ENCODE measurements around the gene GTF2H2C. TPM values are rescaled to one million over a fixed set of nuclear protein-coding genes. Genes with fewer than 3 reads are reported as not detected.
"Not testable (repeated sequence)": the region's sequence is repeated elsewhere in the genome, so short reads cannot be mapped to it uniquely, and the experiment has no call there.

GTF2H2C gene
- total RNA-seq, 1 donor from 2014 or later: 38.2 TPM

DNA sequence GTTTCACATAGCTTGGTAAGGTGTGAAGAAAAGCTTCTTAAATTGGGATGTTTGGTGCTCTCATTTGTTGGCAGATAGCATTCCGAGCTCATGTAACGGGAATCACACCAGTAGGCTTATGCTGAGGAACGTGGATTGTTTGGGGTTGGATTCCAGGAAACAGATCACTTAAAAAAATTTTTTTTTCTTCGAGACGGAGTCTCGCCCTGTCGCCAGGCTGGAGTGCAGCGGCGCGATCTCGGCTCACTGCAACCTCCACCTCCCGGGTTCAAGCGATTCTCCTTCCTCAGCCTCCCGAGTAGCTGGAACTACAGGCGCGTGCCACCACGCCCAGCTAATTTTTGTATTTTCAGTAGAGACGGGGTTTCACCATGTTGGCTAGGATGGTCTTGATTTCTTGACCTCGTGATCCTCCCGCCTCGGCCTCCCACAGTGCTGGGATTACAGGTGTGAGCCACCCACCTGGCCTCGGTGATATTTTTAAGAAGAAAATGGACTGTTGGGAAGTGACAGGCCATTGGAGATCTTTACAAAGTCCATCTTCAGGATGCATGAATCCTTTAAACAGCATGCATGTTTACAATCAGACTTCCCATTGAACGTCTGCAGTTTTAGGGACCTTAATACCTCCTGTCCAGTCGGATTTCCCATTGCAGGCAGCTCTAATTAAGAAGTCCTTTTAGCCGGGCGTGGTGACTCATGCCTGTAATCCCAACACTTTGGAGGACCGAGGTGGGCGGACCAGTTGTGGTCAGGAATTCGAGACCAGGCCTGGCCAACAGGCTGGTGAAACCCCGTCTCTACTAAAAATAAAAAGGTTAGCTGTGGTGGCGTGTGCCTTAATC is 818 bp downstream of the GTF2H2C start:
- DNase-seq (ENCODE audit: low read depth, low spot score): not testable (repeated sequence)

DNA sequence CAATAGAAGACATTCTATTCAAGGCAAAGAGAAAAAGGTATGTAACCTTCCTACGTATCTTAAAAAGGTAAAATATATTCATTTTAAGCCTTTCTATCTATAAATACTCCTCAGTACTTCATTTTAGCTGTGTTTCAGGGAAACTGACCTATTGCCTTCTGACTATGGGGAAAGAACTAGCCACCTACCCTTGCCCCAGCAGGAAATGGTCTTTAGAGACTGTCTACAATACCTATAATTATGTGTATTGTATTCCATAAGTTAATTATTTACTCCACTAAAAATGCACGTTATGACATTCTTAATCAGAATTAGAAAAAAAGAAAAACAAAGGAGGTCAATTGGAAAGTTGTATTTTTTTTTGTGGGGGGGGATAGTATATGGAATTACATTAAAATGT is 6.2 kb downstream of the GTF2H2C start:
- not testable (repeated sequence) for DNase-seq (ENCODE audit: low read depth, low spot score)

DNA sequence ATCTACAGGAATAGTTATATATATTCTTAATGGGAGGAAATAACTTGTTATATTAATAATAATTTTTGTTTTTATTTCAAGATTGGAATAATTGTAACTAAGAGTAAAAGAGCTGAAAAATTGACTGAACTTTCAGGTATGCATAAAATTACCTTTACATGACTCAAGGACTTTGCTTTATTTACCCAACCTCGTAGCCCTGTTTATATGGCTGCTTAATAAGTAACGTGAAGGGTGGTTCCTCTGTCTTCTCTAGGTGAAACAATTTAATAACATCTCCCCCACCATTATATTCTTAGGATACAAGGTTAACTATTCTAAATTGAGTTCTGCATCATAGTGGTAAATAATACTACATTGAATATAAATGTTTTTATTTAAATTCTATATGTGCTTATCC is 8.1 kb downstream of the GTF2H2C start:
- DNase-seq (ENCODE audit: low read depth, low spot score): not testable (repeated sequence)

DNA sequence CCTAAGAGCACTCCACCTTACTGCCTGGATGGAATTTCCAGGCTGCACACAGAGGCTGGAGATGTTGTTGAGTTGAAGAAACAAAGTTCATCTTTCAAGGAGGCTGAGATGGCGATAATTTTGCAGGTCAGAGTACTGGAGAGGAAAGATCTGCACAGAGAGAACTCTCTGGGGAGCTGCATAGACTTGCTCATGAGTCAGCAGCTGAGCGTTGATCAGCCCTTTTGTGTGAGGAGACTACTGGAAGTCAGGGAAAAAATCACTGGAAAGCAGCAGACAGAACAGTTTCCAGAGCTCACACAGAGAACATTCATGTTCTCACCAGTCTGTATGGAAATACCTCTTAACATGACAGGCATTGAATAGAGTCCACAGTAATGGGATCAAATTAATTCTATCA is 23.4 kb downstream of the GTF2H2C start:
- DNase-seq (ENCODE audit: low read depth, low spot score): not testable (repeated sequence)

DNA sequence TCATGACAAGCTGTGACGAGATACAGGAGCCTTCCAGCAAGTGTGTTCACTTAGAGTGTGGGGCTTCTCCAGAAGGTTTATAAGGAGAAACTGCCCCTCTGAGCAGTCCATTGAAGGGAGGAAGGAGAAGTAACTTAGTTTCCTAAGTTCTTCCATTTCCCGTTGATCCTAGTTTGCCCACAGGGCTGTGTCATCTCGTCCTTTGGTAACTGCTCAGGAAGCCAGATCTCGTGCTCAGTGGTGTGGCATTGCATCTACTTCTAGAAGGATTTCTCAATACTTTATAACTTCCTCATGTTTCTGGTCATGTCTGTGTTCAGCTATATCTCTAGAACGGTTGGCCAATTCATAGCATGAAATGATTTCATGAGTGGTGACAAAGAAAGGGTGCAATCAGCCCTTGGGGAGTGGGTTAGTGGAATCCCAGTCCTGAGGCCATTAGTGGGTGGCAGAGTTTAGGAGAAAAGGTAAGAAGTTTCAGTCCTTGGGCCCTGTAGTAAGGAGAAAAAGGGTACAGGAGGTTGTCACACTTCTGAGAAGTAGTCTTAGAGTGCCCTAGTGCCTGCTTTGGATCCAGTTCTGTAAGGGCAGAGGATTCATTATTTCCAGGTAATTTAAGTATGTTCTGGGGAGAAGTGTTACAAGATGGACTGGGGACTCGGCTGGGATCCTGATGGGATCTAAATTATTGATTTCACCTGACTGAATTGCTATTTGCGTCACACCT is 36.3 kb downstream of the GTF2H2C start:
- not testable (repeated sequence) for DNase-seq (ENCODE audit: low read depth, low spot score)

DNA sequence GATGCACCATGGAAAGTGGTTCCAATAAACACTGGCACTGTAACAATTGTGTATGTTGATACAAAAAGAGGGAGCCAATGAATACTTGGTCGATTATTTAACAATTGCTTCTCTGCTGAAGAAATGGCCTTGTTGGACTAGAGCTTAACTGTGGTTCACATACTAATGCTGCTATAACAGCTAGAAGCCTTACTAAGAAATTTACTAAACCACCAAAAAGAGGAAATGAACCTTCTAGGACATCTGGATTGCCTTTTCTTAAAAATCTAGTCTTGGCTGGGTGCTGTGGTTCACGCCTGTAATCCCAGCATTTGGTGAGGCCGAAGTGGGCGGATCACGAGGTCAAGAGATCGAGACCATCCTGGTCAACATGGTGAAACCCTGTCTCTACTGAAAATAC is 42.0 kb downstream of the GTF2H2C start:
- DNase-seq (ENCODE audit: low read depth, low spot score): not testable (repeated sequence)

DNA sequence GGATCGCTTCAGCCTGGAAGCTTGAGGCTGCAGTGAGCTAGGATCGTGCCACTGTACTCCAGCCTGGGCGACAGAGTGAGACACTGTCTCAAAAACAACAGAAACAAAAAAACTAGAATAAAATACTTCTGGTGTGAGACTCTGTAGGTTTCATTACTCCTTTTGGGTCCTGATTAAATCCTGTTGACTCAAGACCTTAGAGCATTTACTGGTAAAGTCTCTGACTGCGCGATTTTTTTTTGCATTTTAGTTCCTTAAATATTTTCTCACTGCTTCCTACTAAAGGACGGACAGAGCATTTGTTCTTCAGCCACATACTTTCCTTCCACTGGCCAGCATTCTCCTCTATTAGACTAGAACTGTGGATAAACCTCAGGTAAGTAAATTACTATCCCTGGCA is 46.8 kb downstream of the GTF2H2C start:
- not testable (repeated sequence) for DNase-seq (ENCODE audit: low read depth, low spot score)

DNA sequence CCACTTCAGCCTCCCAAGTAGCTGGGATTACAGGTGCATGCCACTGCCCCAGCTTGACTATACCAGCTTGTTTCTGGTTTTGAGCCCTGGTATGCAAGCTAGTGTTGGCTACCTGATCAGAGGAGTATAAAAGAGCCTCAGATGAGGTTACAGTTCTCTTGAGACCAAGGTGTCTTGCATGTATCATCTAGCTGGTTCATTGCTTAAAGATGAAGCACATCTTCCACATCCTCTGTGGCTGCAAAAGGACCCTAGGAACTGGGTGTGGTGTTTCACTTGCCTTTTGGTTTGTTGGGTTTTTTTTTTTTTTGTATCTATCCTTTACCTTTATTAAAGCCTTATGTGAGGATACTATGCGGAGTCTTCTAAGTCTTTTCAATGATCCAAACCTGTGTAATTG is 47.8 kb downstream of the GTF2H2C start:
- not testable (repeated sequence) for DNase-seq (ENCODE audit: low read depth, low spot score)

DNA sequence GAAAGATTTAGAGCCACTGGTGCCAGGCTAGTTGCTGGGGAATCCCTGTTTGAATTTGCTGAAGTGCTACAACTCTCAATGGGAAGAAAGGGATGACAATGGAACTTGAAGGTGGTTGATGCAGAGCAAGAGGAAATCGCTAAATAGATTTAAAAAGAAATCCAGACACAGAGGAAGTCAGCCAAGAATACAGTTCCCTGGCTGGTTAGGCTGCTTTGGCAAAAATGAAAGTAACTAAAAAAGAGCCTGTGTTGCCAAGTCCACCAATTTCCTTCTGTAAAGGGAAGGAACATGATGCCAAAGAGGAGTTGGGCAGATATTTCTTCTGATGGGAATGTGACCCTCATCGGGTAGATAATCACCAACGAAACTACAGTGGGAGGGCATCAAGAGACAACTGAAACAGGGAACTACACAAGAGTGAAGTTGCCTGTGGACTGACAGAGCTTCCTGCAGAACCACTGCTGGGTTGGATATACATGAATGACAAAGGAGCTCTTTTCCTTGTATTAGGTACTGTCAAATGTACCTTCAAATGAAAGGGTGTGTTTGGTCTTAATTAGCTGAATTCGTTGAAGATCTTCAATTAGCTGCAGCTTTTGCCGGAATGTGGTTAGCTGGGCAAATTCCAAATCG is 49.0 kb downstream of the GTF2H2C start:
- not testable (repeated sequence) for DNase-seq (ENCODE audit: low read depth, low spot score)

DNA sequence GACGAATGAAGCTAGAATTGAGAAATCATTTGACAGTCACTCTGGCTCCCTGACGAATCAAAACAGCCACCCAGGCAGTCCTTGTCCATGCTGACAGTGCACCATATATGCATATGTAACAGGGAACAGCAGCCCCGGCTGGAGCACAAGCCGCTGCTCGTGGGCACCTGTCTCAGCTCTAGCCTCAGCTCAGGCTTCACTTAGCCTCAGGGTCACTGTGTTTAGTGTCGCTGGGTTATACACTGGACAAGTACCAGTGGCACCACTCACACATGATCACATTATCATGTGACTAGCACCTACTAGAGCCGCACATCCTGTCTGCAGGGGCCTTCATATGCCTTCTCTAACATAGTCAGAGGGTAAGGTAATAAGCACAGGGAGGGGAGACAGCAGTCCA is 54.9 kb downstream of the GTF2H2C start:
- not testable (repeated sequence) for DNase-seq (ENCODE audit: low read depth, low spot score)

DNA sequence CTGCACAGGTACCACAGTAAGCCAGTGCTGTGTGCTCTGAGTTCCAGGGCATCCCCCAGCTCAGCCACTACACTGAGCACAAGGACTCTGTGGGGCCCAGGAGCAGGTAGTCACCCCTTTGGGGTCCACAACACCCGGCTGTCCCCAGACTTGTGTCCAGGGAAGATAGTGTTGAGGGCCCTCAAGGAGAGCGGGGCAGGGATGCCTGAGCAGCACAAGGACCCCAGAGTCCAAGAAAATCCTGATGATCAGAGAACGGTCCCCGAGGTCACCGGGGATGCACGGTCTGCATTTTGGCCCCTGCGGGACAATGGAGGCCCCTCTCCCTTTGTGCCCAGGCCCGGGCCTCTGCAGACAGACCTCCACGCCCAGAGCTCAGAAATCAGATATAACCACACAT is 71.9 kb downstream of the GTF2H2C start:
- DNase-seq (ENCODE audit: low read depth, low spot score): not testable (repeated sequence)

Other genes starting within 250 kb of the GTF2H2C start
- 4.9 and 5.1 TPM in 2 replicates for gene CCDC125, start 227.4 kb upstream of the GTF2H2C start, total RNA-seq
- gene AK6, start 190.7 kb upstream of the GTF2H2C start, total RNA-seq: 35.8 and 51.3 TPM in 2 replicates
- 117 and 118 TPM in 2 replicates for gene TAF9, start 190.7 kb upstream of the GTF2H2C start, total RNA-seq
- 13.4 and 16.6 TPM in 2 replicates for gene RAD17, start 190.4 kb upstream of the GTF2H2C start, total RNA-seq
- gene MARVELD2, start 145.1 kb upstream of the GTF2H2C start, total RNA-seq: 4.7 and 9.2 TPM in 2 replicates
- 14.0 and 36.5 TPM in 2 replicates for gene OCLN, start 67.4 kb upstream of the GTF2H2C start, total RNA-seq